Psoas muscle (tissue), 8 donors: Measurements from ENCODE around the gene CLIP3. TPM values are rescaled to one million over a fixed set of nuclear protein-coding genes. Genes with fewer than 3 reads are reported as not detected.

Source experiments
- ATAC-seq, 4 donors: fragments of 200-7000 bp; cut with Tn5 transposase; one replicate each; pipeline ENCODE4 v1.9.1; 2020; ENCODE audit warnings: moderate library complexity in 3 of 4, mild to moderate bottlenecking in 2 of 4
- DNase-seq, 2 donors: peaks; one replicate each; pipeline ENCODE4 v3.0.0-alpha.2; 2020
- H3K27ac ChIP-seq: fragments of 200-600 bp; one replicate; pipeline ENCODE4 v1.8.0; 2022
- H3K27me3 ChIP-seq, 3 donors: fragments of 200-600 bp in 1 of 3; one replicate each; pipeline versions ENCODE4 v1.6.1 to v1.8.0; 2013 to 2022; ENCODE audit warnings: low read length in 2 of 3, mild to moderate bottlenecking in 2 of 3, moderate library complexity in 1 of 3; ENCODE audit not compliant: insufficient read depth in 3 of 3
- H3K36me3 ChIP-seq, 2 donors: fragments of 200-600 bp in 1 of 2; one replicate each; pipeline versions ENCODE4 v1.6.1 to v1.8.0; 2013 to 2022; ENCODE audit warnings: low read depth in 1 of 2, mild to moderate bottlenecking in 1 of 2, moderate library complexity in 1 of 2; ENCODE audit not compliant: insufficient read depth in 1 of 2
- H3K4me1 ChIP-seq: fragments of 200-600 bp; one replicate; pipeline ENCODE4 v1.8.0; 2022
- H3K4me3 ChIP-seq: fragments of 200-600 bp; one replicate; pipeline ENCODE4 v1.8.0; 2022; ENCODE audit warnings: mild to moderate bottlenecking
- H3K9me3 ChIP-seq: fragments of 200-600 bp; one replicate; pipeline ENCODE4 v1.8.0; 2022
- WGBS, 3 donors: extraction: QIAGEN DNeasy Blood & Tissue Kit; methylation state at CpG; one replicate each; pipeline versions ENCODE4 v1.1.6 to v1.1.7; 2013; 5-methylcytosine and 5-hydroxymethylcytosine counted together
- intact Hi-C, 2 donors: fragments of 100-400 bp; cut with DNase I; formaldehyde crosslinking; loops; one replicate each; pipeline versions ENCODE4 v1.11.0 to v1.14.2; 2022
- polyA plus RNA-seq, 3 donors: library from polyadenylated mRNA; stranded (reverse); fragments of 200-250 nt; gene quantifications; one replicate each; pipeline ENCODE4 v1.2.3, GENCODE V29; 2013
- total RNA-seq, 4 donors: library from RNA; stranded (reverse); fragmentation: NEBNext Ultra II Directional in 2 of 4; extraction: Animal tissue kit (Norgen Biotek cat#: 25700) in 2 of 4; gene quantifications; one replicate each; pipeline versions ENCODE4 v1.2.1 to v1.2.4, GENCODE V29; 2021 to 2023
- TF ChIP-seq, protein P1 (sequence below): fragments of 200-600 bp; IDR thresholded peaks from one replicate; pipeline ENCODE4 v1.8.0; 2022; ENCODE audit warnings: antibody characterized with exemption
- donor health status: healthy with polysubstance abuse.
- donor health status: DM: no; HTN: no; CAD: no; lungs with moderate emphysema.
- donor health status: Bipolar disorder and iron deficiency.
- donor health status: healthy.
- donor health status: DM: yes; HTN: yes; CAD: no.
- donor health status: DM: no; HTN: no; CAD: no.
- donor health status: DM: no; HTN: no; CAD: no.
- donor health status: DM: yes; HTN: yes; CAD: no.

The CLIP3 gene
- total and polyA plus RNA-seq, 7 donors, result 0.51 to 3.9 (median 1.2) TPM

DNA sequence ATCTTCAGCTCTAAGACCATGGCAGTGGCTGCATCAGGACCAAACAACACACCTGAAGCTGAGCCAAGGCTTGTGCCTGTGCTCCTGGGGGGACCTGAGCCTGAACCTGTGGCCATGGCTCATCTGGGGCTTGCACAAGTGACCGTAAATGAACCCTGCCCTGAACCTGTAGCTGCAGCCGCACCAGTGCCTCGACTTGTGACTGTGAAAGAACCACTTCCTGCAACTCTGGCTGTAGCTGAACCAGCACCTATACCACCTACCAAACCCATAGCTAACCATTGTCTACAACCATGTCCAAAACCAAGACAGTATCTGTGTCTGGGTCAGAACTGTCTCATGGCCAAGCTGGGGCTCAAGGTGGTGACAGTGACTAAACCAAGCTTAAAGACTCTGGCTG is 65.9 kb downstream of the CLIP3 start:
- Histone ChIP-seq H3K4me1 (no peaks in the 10 kb centered on the region), H3K27me3 (peaks cover 0 to 22% (median 0%) of the 10 kb centered on the region in 3 donors), H3K27ac (no peak overlapping the region), H3K9me3 (no peaks in the 10 kb centered on the region), H3K4me3 (no peak overlapping the region), H3K36me3 (no peaks in the 10 kb centered on the region)
- 73 to 83% (median 80%) methylated on average over 3 of the region's 3 CpGs for WGBS, 3 donors
- ATAC-seq (no peak), DNase-seq (no peak)
- intact Hi-C loops, result no loop called here
- TF ChIP-seq, protein P1, sequence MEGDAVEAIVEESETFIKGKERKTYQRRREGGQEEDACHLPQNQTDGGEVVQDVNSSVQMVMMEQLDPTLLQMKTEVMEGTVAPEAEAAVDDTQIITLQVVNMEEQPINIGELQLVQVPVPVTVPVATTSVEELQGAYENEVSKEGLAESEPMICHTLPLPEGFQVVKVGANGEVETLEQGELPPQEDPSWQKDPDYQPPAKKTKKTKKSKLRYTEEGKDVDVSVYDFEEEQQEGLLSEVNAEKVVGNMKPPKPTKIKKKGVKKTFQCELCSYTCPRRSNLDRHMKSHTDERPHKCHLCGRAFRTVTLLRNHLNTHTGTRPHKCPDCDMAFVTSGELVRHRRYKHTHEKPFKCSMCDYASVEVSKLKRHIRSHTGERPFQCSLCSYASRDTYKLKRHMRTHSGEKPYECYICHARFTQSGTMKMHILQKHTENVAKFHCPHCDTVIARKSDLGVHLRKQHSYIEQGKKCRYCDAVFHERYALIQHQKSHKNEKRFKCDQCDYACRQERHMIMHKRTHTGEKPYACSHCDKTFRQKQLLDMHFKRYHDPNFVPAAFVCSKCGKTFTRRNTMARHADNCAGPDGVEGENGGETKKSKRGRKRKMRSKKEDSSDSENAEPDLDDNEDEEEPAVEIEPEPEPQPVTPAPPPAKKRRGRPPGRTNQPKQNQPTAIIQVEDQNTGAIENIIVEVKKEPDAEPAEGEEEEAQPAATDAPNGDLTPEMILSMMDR, result no peak

Other genes starting within 250 kb of the CLIP3 start
- gene PRODH2, start 220.0 kb downstream of the CLIP3 start, total RNA-seq, result not detected
- gene PRODH2, start 220.0 kb downstream of the CLIP3 start, polyA plus RNA-seq, result not detected
- gene NPHS1, start 180.4 kb downstream of the CLIP3 start, total RNA-seq, result not detected
- not detected for gene NPHS1, start 180.4 kb downstream of the CLIP3 start, polyA plus RNA-seq
- gene KIRREL2, start 176.0 kb downstream of the CLIP3 start, total RNA-seq, result not detected
- gene KIRREL2, start 176.0 kb downstream of the CLIP3 start, polyA plus RNA-seq, result not detected
- gene APLP1, start 164.3 kb downstream of the CLIP3 start, total RNA-seq, result 1 to 10 TPM in 1 of 4 donors, under 1 TPM in 3; 0.48 to 4.1 (median 0.78) TPM
- gene APLP1, start 164.3 kb downstream of the CLIP3 start, polyA plus RNA-seq, result 1 to 10 TPM in 1 of 3 donors, under 1 TPM in 2; 0.48 to 2.2 (median 1.00) TPM
- 1 to 10 TPM in 3 of 4 donors, under 1 TPM in 1; 0.90 to 2.2 (median 1.5) TPM for gene NFKBID, start 132.3 kb downstream of the CLIP3 start, total RNA-seq
- 1 to 10 TPM in 2 of 3 donors, under 1 TPM in 1; 0.75 to 1.6 (median 1.2) TPM for gene NFKBID, start 132.3 kb downstream of the CLIP3 start, polyA plus RNA-seq
- gene HCST, start 130.3 kb downstream of the CLIP3 start, total RNA-seq, result 1 to 10 TPM; 1.7 to 4.7 (median 3.1) TPM
- 1 to 10 TPM; 1.1 to 4.2 (median 3.5) TPM for gene HCST, start 130.3 kb downstream of the CLIP3 start, polyA plus RNA-seq
- 10 to 100 TPM in 3 of 4 donors, 1 to 10 TPM in 1; 9.4 to 22.1 (median 14.2) TPM for gene TYROBP, start 124.6 kb downstream of the CLIP3 start, total RNA-seq
- 10 to 100 TPM in 2 of 3 donors, 1 to 10 TPM in 1; 7.8 to 19.1 (median 10.6) TPM for gene TYROBP, start 124.6 kb downstream of the CLIP3 start, polyA plus RNA-seq
- 10 to 100 TPM in 2 of 4 donors, 1 to 10 TPM in 2; 7.2 to 11.2 (median 10.0) TPM for gene LRFN3, start 96.5 kb downstream of the CLIP3 start, total RNA-seq
- 10 to 100 TPM in 2 of 3 donors, 1 to 10 TPM in 1; 8.6 to 25.6 (median 11.3) TPM for gene LRFN3, start 96.5 kb downstream of the CLIP3 start, polyA plus RNA-seq
- 10 to 100 TPM in 2 of 4 donors, 1 to 10 TPM in 2; 7.2 to 17.3 (median 12.2) TPM for gene SDHAF1, start 37.7 kb downstream of the CLIP3 start, total RNA-seq
- 10 to 100 TPM; 12.7 to 33.3 (median 19.7) TPM for gene SDHAF1, start 37.7 kb downstream of the CLIP3 start, polyA plus RNA-seq
- gene SYNE4, start 24.1 kb downstream of the CLIP3 start, total RNA-seq, result under 1 TPM in 2 of 4 donors, not detected in 2; 0.23 to 0.24 TPM
- gene SYNE4, start 24.1 kb downstream of the CLIP3 start, polyA plus RNA-seq, result under 1 TPM in 2 of 3 donors, not detected in 1; 0.21 to 0.25 TPM
- 10 to 100 TPM in 3 of 4 donors, 1 to 10 TPM in 1; 7.1 to 12.6 (median 10.6) TPM for gene ALKBH6, start 18.7 kb downstream of the CLIP3 start, total RNA-seq
- gene ALKBH6, start 18.7 kb downstream of the CLIP3 start, polyA plus RNA-seq, result 10 to 100 TPM in 2 of 3 donors, 1 to 10 TPM in 1; 9.5 to 22.3 (median 13.3) TPM
- 1 to 10 TPM; 1.9 to 7.0 (median 2.9) TPM for gene THAP8, start 21.4 kb upstream of the CLIP3 start, total RNA-seq
- 1 to 10 TPM; 3.6 to 9.6 (median 6.5) TPM for gene THAP8, start 21.4 kb upstream of the CLIP3 start, polyA plus RNA-seq
- 1 to 10 TPM in 3 of 4 donors, under 1 TPM in 1; 0.81 to 3.8 (median 2.8) TPM for gene WDR62, start 22.0 kb upstream of the CLIP3 start, total RNA-seq
- gene WDR62, start 22.0 kb upstream of the CLIP3 start, polyA plus RNA-seq, result 1 to 10 TPM; 2.3 to 7.2 (median 2.6) TPM
- gene OVOL3, start 78.3 kb upstream of the CLIP3 start, total RNA-seq, result not detected
- gene OVOL3, start 78.3 kb upstream of the CLIP3 start, polyA plus RNA-seq, result under 1 TPM in 1 of 3 donors, not detected in 2; 0.13 TPM
- gene POLR2I, start 82.0 kb upstream of the CLIP3 start, total RNA-seq, result 100 to 1,000 TPM in 3 of 4 donors, 10 to 100 TPM in 1; 89.7 to 126 (median 110) TPM
- 100 to 1,000 TPM in 2 of 3 donors, 10 to 100 TPM in 1; 99.4 to 130 (median 126) TPM for gene POLR2I, start 82.0 kb upstream of the CLIP3 start, polyA plus RNA-seq
- gene TBCB, start 82.6 kb upstream of the CLIP3 start, total RNA-seq, result 10 to 100 TPM; 44.4 to 67.2 (median 57.8) TPM
- gene TBCB, start 82.6 kb upstream of the CLIP3 start, polyA plus RNA-seq, result 100 to 1,000 TPM in 1 of 3 donors, 10 to 100 TPM in 2; 65.9 to 115 (median 80.4) TPM
- gene CAPNS1, start 107.2 kb upstream of the CLIP3 start, total RNA-seq, result 100 to 1,000 TPM; 465 to 626 (median 571) TPM
- gene CAPNS1, start 107.2 kb upstream of the CLIP3 start, polyA plus RNA-seq, result 100 to 1,000 TPM; 464 to 484 (median 475) TPM
- 1,000 to 10,000 TPM; 1,453 to 1,741 (median 1,623) TPM for gene COX7A1, start 119.6 kb upstream of the CLIP3 start, total RNA-seq
- 1,000 to 10,000 TPM in 1 of 3 donors, 100 to 1,000 TPM in 2; 571 to 1,031 (median 717) TPM for gene COX7A1, start 119.6 kb upstream of the CLIP3 start, polyA plus RNA-seq
- 1 to 10 TPM; 2.5 to 4.1 (median 3.6) TPM for gene ZNF565, start 181.8 kb upstream of the CLIP3 start, total RNA-seq
- gene ZNF565, start 181.8 kb upstream of the CLIP3 start, polyA plus RNA-seq, result 1 to 10 TPM; 3.1 to 6.0 (median 3.6) TPM
- 10 to 100 TPM; 31.2 to 78.4 (median 65.7) TPM for gene ZNF146, start 182.2 kb upstream of the CLIP3 start, total RNA-seq
- 100 to 1,000 TPM in 1 of 3 donors, 10 to 100 TPM in 2; 30.5 to 114 (median 39.6) TPM for gene ZNF146, start 182.2 kb upstream of the CLIP3 start, polyA plus RNA-seq